GM21528 (cell line): Measurements from ENCODE around the gene REC114.
"Not testable (repeated sequence)": the region's sequence is repeated elsewhere in the genome, so short reads cannot be mapped to it uniquely, and the experiment has no call there.

Experiments used
- ATAC-seq: cut with Tn5 transposase; IDR thresholded peaks from one replicate; pipeline ENCODE4 v1.9.1; 2021; ENCODE audit warnings: mild to moderate bottlenecking, moderate library complexity; ENCODE audit not compliant: unreplicated experiment, low FRiP score

The REC114 gene

GRCh38 chr15:73454096-73454495 is 11.1 kb downstream of the REC114 start:
- no peak for ATAC-seq

GRCh38 chr15:73455876-73456275 is 12.9 kb downstream of the REC114 start:
- no peak for ATAC-seq

- no peak for ATAC-seq
These were observed 14.4 kb downstream of the REC114 start for GRCh38 chr15:73457334-73457733.

GRCh38 chr15:73460662-73461061 is 17.7 kb downstream of the REC114 start:
- no peak for ATAC-seq

GRCh38 chr15:73464602-73465001 is 21.6 kb downstream of the REC114 start:
- ATAC-seq = no peak

GRCh38 chr15:73467758-73468157 is 24.8 kb downstream of the REC114 start:
- ATAC-seq = no peak

GRCh38 chr15:73474785-73475184 is 31.8 kb downstream of the REC114 start:
- no peak for ATAC-seq

GRCh38 chr15:73476704-73477216 is 33.8 kb downstream of the REC114 start:
- no peak for ATAC-seq

- no peak for ATAC-seq
These were observed 37.1 kb downstream of the REC114 start for GRCh38 chr15:73480050-73480449.

GRCh38 chr15:73482166-73482565 is 39.2 kb downstream of the REC114 start:
- no peak for ATAC-seq

GRCh38 chr15:73483053-73483452 is 40.1 kb downstream of the REC114 start:
- ATAC-seq = no peak

- no peak for ATAC-seq
These were observed 42.4 kb downstream of the REC114 start for GRCh38 chr15:73485372-73485771.

- not testable (repeated sequence) for ATAC-seq
These were observed 42.9 kb downstream of the REC114 start for GRCh38 chr15:73485885-73486284.

GRCh38 chr15:73488698-73489097 is 45.7 kb downstream of the REC114 start:
- no peak for ATAC-seq

GRCh38 chr15:73493922-73494321 is 51.0 kb downstream of the REC114 start:
- ATAC-seq = no peak

GRCh38 chr15:73495181-73495580 is 52.2 kb downstream of the REC114 start:
- ATAC-seq = no peak

- ATAC-seq = no peak
These were observed 57.7 kb downstream of the REC114 start for GRCh38 chr15:73500696-73501095.

- no peak for ATAC-seq
These were observed 61.9 kb downstream of the REC114 start for GRCh38 chr15:73504885-73505284.

GRCh38 chr15:73515527-73515926 is 72.6 kb downstream of the REC114 start:
- no peak for ATAC-seq

GRCh38 chr15:73517566-73517965 is 74.6 kb downstream of the REC114 start:
- ATAC-seq = no peak

- ATAC-seq = no peak
These were observed 75.4 kb downstream of the REC114 start for GRCh38 chr15:73518180-73518862.

GRCh38 chr15:73518876-73519733 is 76.1 kb downstream of the REC114 start:
- ATAC-seq = no peak
